A673 (cell line): ENCODE results near the gene DDT. TPM values are rescaled to one million over a fixed set of nuclear protein-coding genes. Genes with fewer than 3 reads are reported as not detected.

ENCODE experiments used
- BruUV-seq: library from RNA; stranded (reverse); fragments of 400-500 nt; replicated peaks from 2 replicates; lab custom pipeline; 2021; lab: Mats Ljungman, UMichigan
- CTCF ChIA-PET: fragments of 300-600 bp; sonication (Branson Sonifier 250); formaldehyde crosslinking; loops from one replicate; lab custom pipeline; 2022; ENCODE audit warnings: antibody characterized with exemption; lab: Charles Lee
- POLR2A ChIA-PET: fragments of 300-600 bp; sonication (Branson Sonifier 250); formaldehyde crosslinking; loops from one replicate; lab custom pipeline; 2022; ENCODE audit warnings: antibody characterized with exemption; ENCODE audit not compliant: low non-redundant PET; lab: Charles Lee
- DNase-seq: peaks from one replicate; pipeline ENCODE4 v3.0.0-alpha.2; 2015; ENCODE audit warnings: low spot score
- H3K27ac ChIP-seq: fragments of 200-600 bp; sonication (generic); 2 replicates; pipeline ENCODE4 v1.5.1; 2016; ENCODE audit warnings: mixed run types, low read depth, mild to moderate bottlenecking, mixed read lengths, antibody characterized with exemption, low read length; ENCODE audit not compliant: poor library complexity, severe bottlenecking
- H3K27me3 ChIP-seq: fragments of 200-600 bp; sonication (generic); replicated peaks from 2 replicates; pipeline ENCODE4 v1.6.1; 2017; ENCODE audit warnings: mixed run types, low read depth, mild to moderate bottlenecking, mixed read lengths, antibody characterized with exemption, low read length; ENCODE audit not compliant: insufficient read depth, poor library complexity
- H3K36me3 ChIP-seq: fragments of 200-600 bp; sonication (generic); 2 replicates; pipeline ENCODE4 v1.6.1; 2016; ENCODE audit warnings: mixed run types, mild to moderate bottlenecking, mixed read lengths, antibody characterized with exemption, low read length; ENCODE audit not compliant: insufficient read depth, poor library complexity, severe bottlenecking
- H3K4me1 ChIP-seq: fragments of 200-600 bp; sonication (generic); 2 replicates; pipeline ENCODE4 v1.6.1; 2017; ENCODE audit warnings: mixed run types, mild to moderate bottlenecking, mixed read lengths, antibody characterized with exemption, low read length; ENCODE audit not compliant: insufficient read depth, poor library complexity, severe bottlenecking
- H3K4me3 ChIP-seq: fragments of 200-600 bp; sonication (generic); 2 replicates; pipeline ENCODE4 v1.5.1; 2016; ENCODE audit warnings: low read depth, mixed run types, mild to moderate bottlenecking, mixed read lengths, low read length; ENCODE audit not compliant: poor library complexity, severe bottlenecking
- H3K9me3 ChIP-seq: fragments of 200-600 bp; sonication (generic); 2 replicates; pipeline ENCODE4 v1.6.1; 2016; ENCODE audit warnings: mixed run types, low read depth, mild to moderate bottlenecking, mixed read lengths, antibody characterized with exemption, low read length; ENCODE audit not compliant: poor library complexity, severe bottlenecking
- EZH2 ChIP-seq: fragments of 200-600 bp; sonication (generic); IDR thresholded peaks from 2 replicates; pipeline ENCODE4 v1.6.1; 2017; ENCODE audit warnings: borderline replicate concordance, low read depth, mild to moderate bottlenecking, mixed read lengths, antibody characterized with exemption, low read length; ENCODE audit not compliant: poor library complexity, severe bottlenecking
- intact Hi-C: fragments of 100-400 bp; cut with micrococcal nuclease; formaldehyde crosslinking; loops from one replicate; pipeline ENCODE4 v1.10.0; 2022; ENCODE audit not compliant: unreplicated experiment
- total RNA-seq: library from RNA; stranded (reverse); gene quantifications from 2 replicates; pipeline ENCODE4 v1.2.3, GENCODE V29; 2021
- TF ChIP-seq, protein P1 (sequence below): fragments of 300-800, 200-600 bp; sonication (generic); conservative IDR thresholded peaks from 2 replicates; pipeline ENCODE4 v1.5.1; 2017; ENCODE audit warnings: low read depth, mild to moderate bottlenecking, antibody characterized with exemption, low read length, moderate library complexity, mixed read lengths

Gene DDT
- total RNA-seq, 1 experiment from 2014 or later = 108 TPM

DNA sequence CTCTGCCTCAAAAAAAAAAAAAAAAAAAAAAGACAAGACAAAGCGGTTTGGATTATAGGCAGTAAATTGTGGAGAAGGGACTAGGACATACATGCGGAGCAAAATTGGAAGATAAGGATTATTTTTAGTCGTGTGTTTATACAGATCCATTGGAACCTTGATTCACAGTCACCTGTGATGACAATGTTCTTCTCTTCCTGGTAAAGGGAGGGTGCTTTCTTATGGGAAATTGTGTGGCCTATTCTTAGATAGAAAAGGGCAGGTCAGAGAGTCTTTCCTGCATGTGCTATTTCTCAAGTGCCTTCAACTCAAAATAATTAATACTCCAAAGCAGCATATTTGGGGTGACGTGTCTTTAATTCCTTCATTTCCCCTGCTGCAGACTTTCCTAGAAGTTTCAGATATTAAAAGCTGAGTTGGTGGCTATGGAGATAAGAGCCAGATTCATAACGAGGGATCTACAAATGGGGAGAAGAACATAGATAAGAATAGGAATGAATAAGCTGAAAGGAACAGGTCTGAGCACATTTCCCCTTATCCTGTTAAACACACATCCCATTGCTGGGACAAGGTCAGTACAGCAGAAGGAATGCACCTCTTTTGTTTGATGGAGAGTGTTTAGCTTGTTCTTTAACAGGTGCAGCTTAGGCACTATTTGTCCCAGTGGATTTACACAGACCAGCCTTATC, 35.8 kb downstream of the DDT start:
- CTCF ChIA-PET = no interaction called here
- Histone ChIP-seq H3K27ac (no peak overlapping the region), H3K9me3 (no peaks in the 10 kb centered on the region), H3K4me3 (no peak overlapping the region), H3K4me1 (no peaks in the 10 kb centered on the region), H3K27me3 (no peaks in the 10 kb centered on the region), H3K36me3 (no peaks in the 10 kb centered on the region)
- no TSS peak for BruUV-seq
- POLR2A ChIA-PET = no interaction called here
- DNase-seq = no peak
- TF ChIP-seq, protein P1, sequence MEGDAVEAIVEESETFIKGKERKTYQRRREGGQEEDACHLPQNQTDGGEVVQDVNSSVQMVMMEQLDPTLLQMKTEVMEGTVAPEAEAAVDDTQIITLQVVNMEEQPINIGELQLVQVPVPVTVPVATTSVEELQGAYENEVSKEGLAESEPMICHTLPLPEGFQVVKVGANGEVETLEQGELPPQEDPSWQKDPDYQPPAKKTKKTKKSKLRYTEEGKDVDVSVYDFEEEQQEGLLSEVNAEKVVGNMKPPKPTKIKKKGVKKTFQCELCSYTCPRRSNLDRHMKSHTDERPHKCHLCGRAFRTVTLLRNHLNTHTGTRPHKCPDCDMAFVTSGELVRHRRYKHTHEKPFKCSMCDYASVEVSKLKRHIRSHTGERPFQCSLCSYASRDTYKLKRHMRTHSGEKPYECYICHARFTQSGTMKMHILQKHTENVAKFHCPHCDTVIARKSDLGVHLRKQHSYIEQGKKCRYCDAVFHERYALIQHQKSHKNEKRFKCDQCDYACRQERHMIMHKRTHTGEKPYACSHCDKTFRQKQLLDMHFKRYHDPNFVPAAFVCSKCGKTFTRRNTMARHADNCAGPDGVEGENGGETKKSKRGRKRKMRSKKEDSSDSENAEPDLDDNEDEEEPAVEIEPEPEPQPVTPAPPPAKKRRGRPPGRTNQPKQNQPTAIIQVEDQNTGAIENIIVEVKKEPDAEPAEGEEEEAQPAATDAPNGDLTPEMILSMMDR = no peak
- intact Hi-C loops = no loop called here

DNA sequence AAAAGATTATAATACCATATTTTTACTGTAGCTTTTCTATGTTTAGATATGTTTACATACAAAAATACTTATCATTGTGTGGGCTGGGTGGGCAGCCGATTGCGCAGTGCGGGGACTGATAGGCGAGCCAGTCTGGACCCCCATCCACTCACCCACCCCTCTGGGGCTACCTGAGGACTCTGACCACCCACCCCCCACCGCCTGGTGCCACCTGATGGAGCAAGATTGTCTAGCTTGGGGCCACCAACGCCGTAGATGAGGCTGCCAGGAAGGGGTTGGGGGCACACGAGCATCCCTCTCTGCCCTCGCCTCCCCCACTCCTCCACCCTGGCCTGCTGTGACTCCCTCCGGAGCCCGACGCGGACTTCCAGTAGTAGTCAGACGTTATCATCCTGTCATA, 47.7 kb downstream of the DDT start:
- Histone ChIP-seq H3K36me3 (peaks cover 45% of the 10 kb centered on the region), H3K27me3 (no peaks in the 10 kb centered on the region), H3K4me3 (no peak overlapping the region), H3K27ac (no peak overlapping the region), H3K4me1 (no peaks in the 10 kb centered on the region), H3K9me3 (peaks cover 12% of the 10 kb centered on the region)
- intact Hi-C loops = no loop called here
- POLR2A ChIA-PET = no interaction called here
- no TSS peak for BruUV-seq
- TF ChIP-seq EZH2 = no peak
- TF ChIP-seq, protein P1 = no peak
- no peak for DNase-seq
- CTCF ChIA-PET = no interaction called here

- intact Hi-C loops = no loop called here
- peaks cover 12% of the 10 kb centered on the region for H3K9me3 ChIP-seq
- H3K36me3 ChIP-seq = peaks cover 50% of the 10 kb centered on the region
- CTCF ChIA-PET = no interaction called here
- no peaks in the 10 kb centered on the region for H3K4me1 ChIP-seq
- H3K27me3 ChIP-seq = no peaks in the 10 kb centered on the region
- H3K4me3 ChIP-seq = no peak overlapping the region
- POLR2A ChIA-PET = no interaction called here
- H3K27ac ChIP-seq = no peak overlapping the region
- no TSS peak for BruUV-seq
- TF ChIP-seq EZH2 = no peak
- TF ChIP-seq, protein P1 = no peak
- no peak for DNase-seq
These were observed 49.1 kb downstream of the DDT start for GRCh38 chr22:23925020-23925606.
